Measurements from ENCODE around the gene CMTM1. TPM values are rescaled to one million over a fixed set of nuclear protein-coding genes. Genes with fewer than 3 reads are reported as not detected.
A peak's percentile ranks its signal among the peaks of the same experiment; 100 is the strongest.

The CMTM1 gene
- total and polyA plus RNA-seq, 2 experiments from 2014 or later = 1.4 to 1.9 TPM

DNA sequence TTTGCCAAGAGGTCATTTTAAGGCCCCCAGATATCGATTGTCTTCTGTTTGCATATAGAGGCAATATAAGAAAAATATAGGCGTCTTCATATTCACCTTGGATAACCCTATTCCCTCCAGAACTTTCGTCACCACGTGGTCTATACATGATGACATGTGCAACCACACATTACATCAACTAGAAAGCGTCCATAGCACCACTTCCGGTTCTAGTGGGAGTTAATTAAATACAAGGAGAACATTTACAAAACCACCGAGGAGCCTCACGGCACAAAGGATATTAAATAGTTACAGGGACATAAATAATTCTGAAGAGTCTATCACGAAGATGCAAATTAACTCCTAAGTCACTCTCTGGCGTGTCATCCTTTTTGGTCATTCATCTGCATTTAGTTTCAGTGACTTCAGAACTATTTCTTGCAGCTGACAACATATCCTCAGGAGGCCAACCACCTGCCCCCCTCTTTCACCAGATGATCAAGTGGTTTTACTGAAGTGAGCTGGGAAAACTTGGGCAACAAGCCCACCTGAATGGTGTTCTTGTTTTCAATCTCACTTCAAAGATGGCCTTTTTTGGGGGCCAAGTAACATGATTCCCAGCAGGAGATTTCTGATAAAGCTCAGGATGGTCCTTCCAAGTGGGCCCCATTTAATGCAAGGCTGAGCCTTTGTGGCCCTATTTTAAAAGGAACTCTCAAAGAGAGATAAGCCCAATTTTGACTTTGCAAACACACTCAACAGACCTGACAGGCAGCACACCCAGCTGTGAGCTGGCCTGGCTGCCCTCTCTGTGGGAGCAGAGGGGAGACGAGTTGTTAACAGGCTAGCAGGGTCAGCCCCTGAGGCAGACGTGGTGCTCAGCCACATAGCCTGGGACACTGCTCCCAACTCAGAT lies 53.5 kb downstream of the CMTM1 start:
- H3K36me3 ChIP-seq (ENCODE audit: insufficient read depth) = no peaks in the 10 kb centered on the region; the same call in 1 of the 2 replicates
- no peak overlapping the region for H3K4me2 ChIP-seq
- Mint-ChIP-seq H3K27ac (no peak overlapping the region), H3K4me1 (peaks cover 24% of the 10 kb centered on the region), H3K27me3 (ENCODE audit: insufficient read depth, low read depth, poor library complexity) (no peaks in the 10 kb centered on the region), H3K4me3 (no peak overlapping the region), H3K36me3 (ENCODE audit: low read depth) (peaks cover 29% of the 10 kb centered on the region), H3K9me3 (no peaks in the 10 kb centered on the region)
- no peaks in the 10 kb centered on the region for H3F3A ChIP-seq (replicated peaks; ENCODE audit: low read depth)
- no peaks in the 10 kb centered on the region for H3K27me3 ChIP-seq (ENCODE audit: insufficient read depth)
- TF ChIP-seq CREB1 (CRISPR knock-in tag; IDR thresholded peaks at IDR 0.05; ENCODE audit: low read depth) (no peak), ZNF331 (CRISPR knock-in tag; IDR thresholded peaks at IDR 0.05; ENCODE audit: low read depth) (no peak), JUNB (IDR thresholded peaks at IDR 0.05; ENCODE audit: unreplicated experiment) (no peak), NANOG (IDR thresholded peaks at IDR 0.05; ENCODE audit: borderline replicate concordance) (no peak), ZNF114 (CRISPR knock-in tag; IDR thresholded peaks at IDR 0.05) (no peak), ETS1 (IDR thresholded peaks at IDR 0.05) (no peak), POLR2AphosphoS5 (IDR thresholded peaks at IDR 0.05; ENCODE audit: low read depth) (no peak), EZH2 (IDR thresholded peaks at IDR 0.05; ENCODE audit: low read depth, unreplicated experiment) (no peak), STAT1 (IDR thresholded peaks at IDR 0.05; ENCODE audit: unreplicated experiment) (no peak), EZH2phosphoT487 (IDR thresholded peaks at IDR 0.05; ENCODE audit: unreplicated experiment) (no peak), CTCF (conservative IDR thresholded peaks at IDR 0.05; ENCODE audit: low read depth in 2 of 2) (no peak)
- TF ChIP-seq, protein P1, sequence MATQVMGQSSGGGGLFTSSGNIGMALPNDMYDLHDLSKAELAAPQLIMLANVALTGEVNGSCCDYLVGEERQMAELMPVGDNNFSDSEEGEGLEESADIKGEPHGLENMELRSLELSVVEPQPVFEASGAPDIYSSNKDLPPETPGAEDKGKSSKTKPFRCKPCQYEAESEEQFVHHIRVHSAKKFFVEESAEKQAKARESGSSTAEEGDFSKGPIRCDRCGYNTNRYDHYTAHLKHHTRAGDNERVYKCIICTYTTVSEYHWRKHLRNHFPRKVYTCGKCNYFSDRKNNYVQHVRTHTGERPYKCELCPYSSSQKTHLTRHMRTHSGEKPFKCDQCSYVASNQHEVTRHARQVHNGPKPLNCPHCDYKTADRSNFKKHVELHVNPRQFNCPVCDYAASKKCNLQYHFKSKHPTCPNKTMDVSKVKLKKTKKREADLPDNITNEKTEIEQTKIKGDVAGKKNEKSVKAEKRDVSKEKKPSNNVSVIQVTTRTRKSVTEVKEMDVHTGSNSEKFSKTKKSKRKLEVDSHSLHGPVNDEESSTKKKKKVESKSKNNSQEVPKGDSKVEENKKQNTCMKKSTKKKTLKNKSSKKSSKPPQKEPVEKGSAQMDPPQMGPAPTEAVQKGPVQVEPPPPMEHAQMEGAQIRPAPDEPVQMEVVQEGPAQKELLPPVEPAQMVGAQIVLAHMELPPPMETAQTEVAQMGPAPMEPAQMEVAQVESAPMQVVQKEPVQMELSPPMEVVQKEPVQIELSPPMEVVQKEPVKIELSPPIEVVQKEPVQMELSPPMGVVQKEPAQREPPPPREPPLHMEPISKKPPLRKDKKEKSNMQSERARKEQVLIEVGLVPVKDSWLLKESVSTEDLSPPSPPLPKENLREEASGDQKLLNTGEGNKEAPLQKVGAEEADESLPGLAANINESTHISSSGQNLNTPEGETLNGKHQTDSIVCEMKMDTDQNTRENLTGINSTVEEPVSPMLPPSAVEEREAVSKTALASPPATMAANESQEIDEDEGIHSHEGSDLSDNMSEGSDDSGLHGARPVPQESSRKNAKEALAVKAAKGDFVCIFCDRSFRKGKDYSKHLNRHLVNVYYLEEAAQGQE (IDR thresholded peaks at IDR 0.05; ENCODE audit: unreplicated experiment) = no peak
- TF ChIP-seq, protein P2, sequence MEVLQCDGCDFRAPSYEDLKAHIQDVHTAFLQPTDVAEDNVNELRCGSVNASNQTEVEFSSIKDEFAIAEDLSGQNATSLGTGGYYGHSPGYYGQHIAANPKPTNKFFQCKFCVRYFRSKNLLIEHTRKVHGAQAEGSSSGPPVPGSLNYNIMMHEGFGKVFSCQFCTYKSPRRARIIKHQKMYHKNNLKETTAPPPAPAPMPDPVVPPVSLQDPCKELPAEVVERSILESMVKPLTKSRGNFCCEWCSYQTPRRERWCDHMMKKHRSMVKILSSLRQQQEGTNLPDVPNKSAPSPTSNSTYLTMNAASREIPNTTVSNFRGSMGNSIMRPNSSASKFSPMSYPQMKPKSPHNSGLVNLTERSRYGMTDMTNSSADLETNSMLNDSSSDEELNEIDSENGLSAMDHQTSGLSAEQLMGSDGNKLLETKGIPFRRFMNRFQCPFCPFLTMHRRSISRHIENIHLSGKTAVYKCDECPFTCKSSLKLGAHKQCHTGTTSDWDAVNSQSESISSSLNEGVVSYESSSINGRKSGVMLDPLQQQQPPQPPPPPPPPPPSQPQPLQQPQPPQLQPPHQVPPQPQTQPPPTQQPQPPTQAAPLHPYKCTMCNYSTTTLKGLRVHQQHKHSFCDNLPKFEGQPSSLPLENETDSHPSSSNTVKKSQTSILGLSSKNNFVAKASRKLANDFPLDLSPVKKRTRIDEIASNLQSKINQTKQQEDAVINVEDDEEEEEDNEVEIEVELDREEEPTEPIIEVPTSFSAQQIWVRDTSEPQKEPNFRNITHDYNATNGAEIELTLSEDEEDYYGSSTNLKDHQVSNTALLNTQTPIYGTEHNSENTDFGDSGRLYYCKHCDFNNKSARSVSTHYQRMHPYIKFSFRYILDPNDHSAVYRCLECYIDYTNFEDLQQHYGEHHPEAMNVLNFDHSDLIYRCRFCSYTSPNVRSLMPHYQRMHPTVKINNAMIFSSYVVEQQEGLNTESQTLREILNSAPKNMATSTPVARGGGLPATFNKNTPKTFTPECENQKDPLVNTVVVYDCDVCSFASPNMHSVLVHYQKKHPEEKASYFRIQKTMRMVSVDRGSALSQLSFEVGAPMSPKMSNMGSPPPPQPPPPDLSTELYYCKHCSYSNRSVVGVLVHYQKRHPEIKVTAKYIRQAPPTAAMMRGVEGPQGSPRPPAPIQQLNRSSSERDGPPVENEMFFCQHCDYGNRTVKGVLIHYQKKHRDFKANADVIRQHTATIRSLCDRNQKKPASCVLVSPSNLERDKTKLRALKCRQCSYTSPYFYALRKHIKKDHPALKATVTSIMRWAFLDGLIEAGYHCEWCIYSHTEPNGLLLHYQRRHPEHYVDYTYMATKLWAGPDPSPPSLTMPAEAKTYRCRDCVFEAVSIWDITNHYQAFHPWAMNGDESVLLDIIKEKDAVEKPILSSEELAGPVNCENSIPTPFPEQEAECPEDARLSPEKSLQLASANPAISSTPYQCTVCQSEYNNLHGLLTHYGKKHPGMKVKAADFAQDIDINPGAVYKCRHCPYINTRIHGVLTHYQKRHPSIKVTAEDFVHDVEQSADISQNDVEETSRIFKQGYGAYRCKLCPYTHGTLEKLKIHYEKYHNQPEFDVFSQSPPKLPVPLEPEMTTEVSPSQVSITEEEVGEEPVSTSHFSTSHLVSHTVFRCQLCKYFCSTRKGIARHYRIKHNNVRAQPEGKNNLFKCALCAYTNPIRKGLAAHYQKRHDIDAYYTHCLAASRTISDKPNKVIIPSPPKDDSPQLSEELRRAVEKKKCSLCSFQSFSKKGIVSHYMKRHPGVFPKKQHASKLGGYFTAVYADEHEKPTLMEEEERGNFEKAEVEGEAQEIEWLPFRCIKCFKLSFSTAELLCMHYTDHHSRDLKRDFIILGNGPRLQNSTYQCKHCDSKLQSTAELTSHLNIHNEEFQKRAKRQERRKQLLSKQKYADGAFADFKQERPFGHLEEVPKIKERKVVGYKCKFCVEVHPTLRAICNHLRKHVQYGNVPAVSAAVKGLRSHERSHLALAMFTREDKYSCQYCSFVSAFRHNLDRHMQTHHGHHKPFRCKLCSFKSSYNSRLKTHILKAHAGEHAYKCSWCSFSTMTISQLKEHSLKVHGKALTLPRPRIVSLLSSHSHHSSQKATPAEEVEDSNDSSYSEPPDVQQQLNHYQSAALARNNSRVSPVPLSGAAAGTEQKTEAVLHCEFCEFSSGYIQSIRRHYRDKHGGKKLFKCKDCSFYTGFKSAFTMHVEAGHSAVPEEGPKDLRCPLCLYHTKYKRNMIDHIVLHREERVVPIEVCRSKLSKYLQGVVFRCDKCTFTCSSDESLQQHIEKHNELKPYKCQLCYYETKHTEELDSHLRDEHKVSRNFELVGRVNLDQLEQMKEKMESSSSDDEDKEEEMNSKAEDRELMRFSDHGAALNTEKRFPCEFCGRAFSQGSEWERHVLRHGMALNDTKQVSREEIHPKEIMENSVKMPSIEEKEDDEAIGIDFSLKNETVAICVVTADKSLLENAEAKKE (CRISPR knock-in tag; IDR thresholded peaks at IDR 0.05) = no peak
- peaks cover 5% of the 10 kb centered on the region; the same call in 1 of the 2 replicates for H4K20me1 ChIP-seq (replicated peaks; ENCODE audit: insufficient read depth)
- H3K9me2 ChIP-seq (ENCODE audit: insufficient read depth) = no peaks in the 10 kb centered on the region
- no peak overlapping the region for H2AFZ ChIP-seq
- no peaks in the 10 kb centered on the region for H3K79me2 ChIP-seq (replicated peaks; ENCODE audit: insufficient read depth)
- H3K27ac ChIP-seq (ENCODE audit: low read depth) = no peak overlapping the region
- H3K4me1 ChIP-seq (ENCODE audit: insufficient read depth) = peaks cover 16% of the 10 kb centered on the region
- H3K4me3 ChIP-seq = no peak overlapping the region
- DNase-seq (ENCODE audit: low spot score) (no peak), ATAC-seq (peak; percentile 38)
